SK-N-SH (cell line): ENCODE measurements around the gene COQ5. TPM values are rescaled to one million over a fixed set of nuclear protein-coding genes. Genes with fewer than 3 reads are reported as not detected.

Source experiments
- CTCF ChIA-PET: fragments of 300-600, 350-600 bp; formaldehyde crosslinking; extraction: SDS; loops from one replicate; lab custom pipeline; 2021; lab: Yijun Ruan, JAX
- POLR2A ChIA-PET: fragments of 350-600 bp; sonication (Branson Sonifier 250); formaldehyde crosslinking; extraction: SDS; loops from one replicate; lab custom pipeline; 2020; ENCODE audit warnings: antibody characterized with exemption, inconsistent platforms; lab: Yijun Ruan, JAX
- DNase-seq: peaks from one replicate; pipeline ENCODE4 v3.0.0; 2012
- H2AFZ ChIP-seq: fragments of 200-600 bp; sonication (generic); 2 replicates; pipeline ENCODE4 v1.8.1; 2016; ENCODE audit warnings: antibody characterized with exemption, mild to moderate bottlenecking, low read depth
- H3F3A ChIP-seq: fragments of 200-600 bp; sonication (generic); replicated peaks from 2 replicates; pipeline ENCODE3; 2016; ENCODE audit warnings: antibody characterized with exemption, mild to moderate bottlenecking; ENCODE audit not compliant: insufficient read depth
- H3K27ac ChIP-seq, 2 experiments: fragments of 200-500 bp in 1 of 2; fragments of 200-600 bp in 1 of 2; sonication (Bioruptor generic) in 1 of 2; sonication (generic), shearing (Covaris generic) in 1 of 2; 2 replicates each; pipeline versions ENCODE4 v1.5.1 to v1.6.1; 2014 to 2016; ENCODE audit warnings: low read depth in 2 of 2, inconsistent platforms in 1 of 2, low read length in 1 of 2, mild to moderate bottlenecking in 1 of 2, mixed read lengths in 1 of 2
- H3K27me3 ChIP-seq: fragments of 200-600 bp; sonication (generic), shearing (Covaris generic); 2 replicates; pipeline ENCODE4 v1.6.1; 2016; ENCODE audit warnings: mixed run types; ENCODE audit not compliant: insufficient read depth
- H3K36me3 ChIP-seq, 2 experiments: fragments of 200-500 bp in 1 of 2; fragments of 200-600 bp in 1 of 2; sonication (Bioruptor generic) in 1 of 2; sonication (generic) in 1 of 2; replicated peaks in 1 of 2; 2 replicates each; pipeline versions ENCODE3 to v1.5.1; 2014 to 2016; ENCODE audit warnings: low read length in 1 of 2, mild to moderate bottlenecking in 1 of 2; ENCODE audit not compliant: insufficient read depth in 2 of 2, control insufficient read depth in 1 of 2
- H3K4me1 ChIP-seq, 2 experiments: fragments of 200-500 bp in 1 of 2; fragments of 200-600 bp in 1 of 2; sonication (Bioruptor generic) in 1 of 2; sonication (generic), shearing (Covaris generic) in 1 of 2; 2 replicates each; pipeline versions ENCODE4 v1.5.1 to v1.6.1; 2014 to 2016; ENCODE audit warnings: low read depth in 1 of 2, low read length in 1 of 2, mixed run types in 1 of 2; ENCODE audit not compliant: insufficient read depth in 2 of 2, control insufficient read depth in 1 of 2
- H3K4me2 ChIP-seq: fragments of 200-600 bp; sonication (generic), shearing (Covaris generic); 2 replicates; pipeline ENCODE4 v1.6.1; 2017; ENCODE audit warnings: mixed run types
- H3K4me3 ChIP-seq, 2 experiments: fragments of 200-500 bp in 1 of 2; fragments of 200-600 bp in 1 of 2; sonication (Bioruptor generic) in 1 of 2; sonication (generic), shearing (Covaris generic) in 1 of 2; 2 replicates each; pipeline versions ENCODE4 v1.5.1 to v1.8.1; 2014 to 2016; ENCODE audit warnings: low read depth in 2 of 2, inconsistent platforms in 1 of 2, low read length in 1 of 2, mild to moderate bottlenecking in 1 of 2, mixed read lengths in 1 of 2, moderate library complexity in 1 of 2
- H3K79me2 ChIP-seq: fragments of 200-600 bp; sonication (generic); 2 replicates; pipeline ENCODE4 v1.8.1; 2017; ENCODE audit warnings: mild to moderate bottlenecking; ENCODE audit not compliant: insufficient read depth
- H3K9ac ChIP-seq: fragments of 200-600 bp; sonication (generic); 2 replicates; pipeline ENCODE4 v1.6.1; 2017; ENCODE audit warnings: mixed run types
- H3K9me2 ChIP-seq: fragments of 200-600 bp; sonication (generic); 2 replicates; pipeline ENCODE4 v1.6.1; 2017; ENCODE audit warnings: mixed run types
- H3K9me3 ChIP-seq: fragments of 200-600 bp; sonication (generic); 2 replicates; pipeline ENCODE4 v1.6.1; 2017; ENCODE audit warnings: mixed run types, mild to moderate bottlenecking, moderate library complexity
- H4K20me1 ChIP-seq: fragments of 200-600 bp; sonication (generic); 2 replicates; pipeline ENCODE4 v1.6.1; 2017; ENCODE audit warnings: mild to moderate bottlenecking, mixed run types; ENCODE audit not compliant: insufficient read depth
- CHD2 ChIP-seq: fragments of 150-350 bp; IDR thresholded peaks from 2 replicates; pipeline ENCODE4 v1.6.1; 2018; ENCODE audit warnings: low read length; ENCODE audit not compliant: partially characterized antibody
- EP300 ChIP-seq, 2 experiments: IDR thresholded peaks; 2 replicates each; pipeline versions ENCODE4 v1.4.0 to v1.6.1; 2012; ENCODE audit warnings: borderline replicate concordance in 1 of 2, low read depth in 1 of 2, low read length in 1 of 2
- FOXM1 ChIP-seq: IDR thresholded peaks from 2 replicates; pipeline ENCODE4 v1.4.0; 2012; ENCODE audit warnings: low read depth, mild to moderate bottlenecking
- GABPA ChIP-seq: IDR thresholded peaks from 2 replicates; pipeline ENCODE4 v1.4.0; 2012; ENCODE audit warnings: low read depth, mild to moderate bottlenecking
- GATA2 ChIP-seq: sonication (generic); formaldehyde crosslinking; IDR thresholded peaks from 2 replicates; pipeline ENCODE4 v1.5.0; 2020; ENCODE audit warnings: mild to moderate bottlenecking, missing genetic modification reagents
- JUND ChIP-seq: IDR thresholded peaks from 2 replicates; pipeline ENCODE4 v1.4.0; 2012
- NRF1 ChIP-seq: IDR thresholded peaks from 2 replicates; pipeline ENCODE4 v1.6.1; 2012; ENCODE audit warnings: low read depth, mild to moderate bottlenecking, low read length
- POLR2AphosphoS5 ChIP-seq: IDR thresholded peaks from 2 replicates; pipeline ENCODE4 v1.6.1; 2012; ENCODE audit warnings: low read depth, low read length
- RAD21 ChIP-seq: IDR thresholded peaks from 2 replicates; pipeline ENCODE4 v1.6.1; 2012; ENCODE audit warnings: mild to moderate bottlenecking, low read length
- SIN3A ChIP-seq: IDR thresholded peaks from 2 replicates; pipeline ENCODE4 v1.6.1; 2012; ENCODE audit warnings: low read depth, mild to moderate bottlenecking, low read length, moderate library complexity, borderline replicate concordance
- SMC3 ChIP-seq: IDR thresholded peaks from 2 replicates; pipeline ENCODE4 v1.6.1; 2012; ENCODE audit warnings: low read depth, low read length, improper control_type of control experiment
- TCF12 ChIP-seq: IDR thresholded peaks from 2 replicates; pipeline ENCODE4 v1.4.0; 2012
- TEAD4 ChIP-seq: IDR thresholded peaks from 2 replicates; pipeline ENCODE4 v1.4.0; 2012; ENCODE audit warnings: mild to moderate bottlenecking, borderline replicate concordance; ENCODE audit not compliant: insufficient read depth
- WGBS: methylation state at CpG from one replicate; pipeline ENCODE4 v1.1.6; 2017; ENCODE audit warnings: low lambda C conversion rate; 5-methylcytosine and 5-hydroxymethylcytosine counted together
- polyA plus RNA-seq, 3 experiments: library from polyadenylated mRNA; depleted of rRNA; stranded (reverse); fragments of >200 nt; gene quantifications; 2 replicates each; pipeline ENCODE4 v1.2.3, GENCODE V29; 2012
- TF ChIP-seq, protein P1 (sequence below): IDR thresholded peaks from 2 replicates; pipeline ENCODE4 v1.4.0; 2012; ENCODE audit warnings: low read depth
- TF ChIP-seq, protein P2 (sequence below): IDR thresholded peaks from 2 replicates; pipeline ENCODE4 v1.4.0; 2012; ENCODE audit warnings: low read depth, borderline replicate concordance
- TF ChIP-seq, protein P3 (sequence below): fragments of 150-350 bp; IDR thresholded peaks from 2 replicates; pipeline ENCODE4 v1.6.1; 2016; ENCODE audit warnings: mild to moderate bottlenecking, low read depth, low read length

COQ5 gene
- polyA plus RNA-seq, 1 of the 3 experiments (the other 2 are of a cell fraction): 28.0 TPM

DNA sequence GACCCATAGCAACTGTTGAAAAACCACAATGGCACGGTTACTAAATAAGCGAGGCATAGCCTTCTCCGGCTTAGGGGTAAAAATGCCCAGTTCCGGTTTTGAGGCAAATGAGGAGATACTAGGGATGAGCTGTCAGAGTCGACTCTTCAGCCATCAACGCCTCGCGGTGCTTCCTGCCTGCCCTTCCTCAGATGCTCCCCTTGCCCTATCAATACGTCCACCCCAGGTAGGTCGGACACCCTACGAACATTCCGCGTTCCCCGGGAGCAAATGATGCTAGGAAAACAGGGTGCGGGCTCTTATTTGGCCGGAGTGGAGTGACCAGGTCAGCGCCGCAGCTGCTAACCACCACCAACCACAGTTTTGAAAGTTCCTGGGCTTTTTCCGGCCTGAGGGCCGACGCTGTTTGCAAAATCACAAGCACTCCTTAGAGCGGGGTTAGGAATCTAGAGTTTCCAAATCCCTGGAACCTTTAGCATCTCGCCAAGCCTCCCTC, 60.6 kb downstream of the COQ5 start:
- CTCF ChIA-PET: interaction anchor here (0.6 to 5.3 kb wide), 18 partner anchors 10 to 151 kb away, joined by 3 to 52 read pairs (median 4); partner anchors contain the start of genes COX6A1 and DYNLL1
- Histone ChIP-seq H3K4me1 (peaks cover 0 to 8% of the 10 kb centered on the region in 2 experiments; a peak in 1 of 4 replicates), H3K27ac (peak overlapping the region; percentile 79 to 93), H4K20me1 (peaks cover 46% of the 10 kb centered on the region), H3K9ac (peak overlapping the region; percentile 87), H3K4me3 (peak overlapping the region; percentile 78 to 88), H3K27me3 (no peaks in the 10 kb centered on the region), H3K36me3 (peaks cover 25 to 30% of the 10 kb centered on the region in 2 experiments), H3K4me2 (peak overlapping the region; percentile 94), H3F3A (peaks cover 16% of the 10 kb centered on the region), H3K9me2 (no peaks in the 10 kb centered on the region), H3K79me2 (peaks cover 89% of the 10 kb centered on the region), H2AFZ (no peak overlapping the region), H3K9me3 (no peaks in the 10 kb centered on the region)
- 1% methylated on average over 23 of the region's 23 CpGs for WGBS
- POLR2A ChIA-PET: interaction anchor here (0.6 to 1.9 kb wide), 5 partner anchors 9 to 270 kb away, joined by 3 to 12 read pairs (median 3); partner anchors contain the start of gene DYNLL1
- peak; percentile 37; the same call in 1 of the 2 replicates for TF ChIP-seq SIN3A
- TF ChIP-seq SMC3: no peak
- TF ChIP-seq, protein P1, sequence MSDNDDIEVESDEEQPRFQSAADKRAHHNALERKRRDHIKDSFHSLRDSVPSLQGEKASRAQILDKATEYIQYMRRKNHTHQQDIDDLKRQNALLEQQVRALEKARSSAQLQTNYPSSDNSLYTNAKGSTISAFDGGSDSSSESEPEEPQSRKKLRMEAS: 0 out of 2 replicates have a peak, but pooled peaks have one; percentile 10
- DNase-seq: peak; percentile 65

DNA sequence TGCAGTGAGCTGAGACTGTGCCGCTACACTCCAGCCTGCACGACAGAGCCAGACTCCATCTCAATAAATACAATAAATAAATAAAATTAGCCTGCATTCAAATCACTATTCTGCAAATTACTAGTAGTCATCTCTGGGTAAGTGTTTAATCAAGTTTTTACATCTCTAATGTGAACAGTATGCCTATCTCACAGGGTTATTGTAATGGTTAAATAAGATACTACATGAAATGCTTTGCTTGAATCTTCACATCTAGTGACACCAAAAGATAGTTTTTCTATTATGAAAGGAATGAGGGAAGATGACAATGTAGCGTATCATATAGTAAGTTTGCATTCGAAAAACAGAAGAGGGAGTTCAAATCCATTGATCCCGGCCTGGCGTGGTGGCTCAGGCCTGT, 61.5 kb downstream of the COQ5 start:
- CTCF ChIA-PET: interaction anchor here (0.7 to 5.3 kb wide), 9 partner anchors 9 to 112 kb away, joined by 3 to 52 read pairs (median 8); partner anchors contain the start of genes COX6A1 and DYNLL1
- no peak overlapping the region for H2AFZ ChIP-seq
- no peak overlapping the region for H3K27ac ChIP-seq
- no peak for DNase-seq
- no peak overlapping the region for H3K4me3 ChIP-seq
- peak overlapping the region; percentile 94; the same call in 1 of the 2 replicates for H3K4me2 ChIP-seq
- H3K9ac ChIP-seq: no peak overlapping the region
- H3F3A ChIP-seq: peaks cover 22% of the 10 kb centered on the region
- TF ChIP-seq POLR2AphosphoS5 (no peak), TEAD4 (no peak), SMC3 (no peak), FOXM1 (no peak), GATA2 (CRISPR knock-in tag) (no peak), CHD2 (no peak), NRF1 (no peak), JUND (no peak), RAD21 (no peak), GABPA (no peak), SIN3A (no peak), TCF12 (no peak), EP300 (IDR thresholded peaks at IDR 0.05; ENCODE audit: borderline replicate concordance in 1 of 2, low read depth in 1 of 2, low read length in 1 of 2) (no peak)
- TF ChIP-seq, protein P2, sequence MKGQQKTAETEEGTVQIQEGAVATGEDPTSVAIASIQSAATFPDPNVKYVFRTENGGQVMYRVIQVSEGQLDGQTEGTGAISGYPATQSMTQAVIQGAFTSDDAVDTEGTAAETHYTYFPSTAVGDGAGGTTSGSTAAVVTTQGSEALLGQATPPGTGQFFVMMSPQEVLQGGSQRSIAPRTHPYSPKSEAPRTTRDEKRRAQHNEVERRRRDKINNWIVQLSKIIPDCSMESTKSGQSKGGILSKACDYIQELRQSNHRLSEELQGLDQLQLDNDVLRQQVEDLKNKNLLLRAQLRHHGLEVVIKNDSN: no peak
- TF ChIP-seq, protein P3, sequence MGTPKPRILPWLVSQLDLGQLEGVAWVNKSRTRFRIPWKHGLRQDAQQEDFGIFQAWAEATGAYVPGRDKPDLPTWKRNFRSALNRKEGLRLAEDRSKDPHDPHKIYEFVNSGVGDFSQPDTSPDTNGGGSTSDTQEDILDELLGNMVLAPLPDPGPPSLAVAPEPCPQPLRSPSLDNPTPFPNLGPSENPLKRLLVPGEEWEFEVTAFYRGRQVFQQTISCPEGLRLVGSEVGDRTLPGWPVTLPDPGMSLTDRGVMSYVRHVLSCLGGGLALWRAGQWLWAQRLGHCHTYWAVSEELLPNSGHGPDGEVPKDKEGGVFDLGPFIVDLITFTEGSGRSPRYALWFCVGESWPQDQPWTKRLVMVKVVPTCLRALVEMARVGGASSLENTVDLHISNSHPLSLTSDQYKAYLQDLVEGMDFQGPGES: no peak
- H3K4me1 ChIP-seq: peaks cover 0 to 8% of the 10 kb centered on the region in 2 experiments; a peak in 1 of 4 replicates
- H3K9me2 ChIP-seq: no peaks in the 10 kb centered on the region
- WGBS: 97% methylated on average over 6 of the region's 6 CpGs
- H3K9me3 ChIP-seq: no peaks in the 10 kb centered on the region
- peaks cover 52% of the 10 kb centered on the region for H4K20me1 ChIP-seq
- H3K79me2 ChIP-seq: peaks cover 88% of the 10 kb centered on the region
- POLR2A ChIA-PET: interaction anchor here (0.6 kb wide), 1 partner anchor 9 kb away, joined by 3 read pairs; no protein-coding TSS in a partner anchor
- peaks cover 34 to 38% of the 10 kb centered on the region in 2 experiments for H3K36me3 ChIP-seq
- H3K27me3 ChIP-seq: no peaks in the 10 kb centered on the region
